Measurements from ENCODE around the gene UQCRH.
"Not testable (repeated sequence)": the region's sequence is repeated elsewhere in the genome, so short reads cannot be mapped to it uniquely, and the experiment has no call there.

UQCRH gene

DNA sequence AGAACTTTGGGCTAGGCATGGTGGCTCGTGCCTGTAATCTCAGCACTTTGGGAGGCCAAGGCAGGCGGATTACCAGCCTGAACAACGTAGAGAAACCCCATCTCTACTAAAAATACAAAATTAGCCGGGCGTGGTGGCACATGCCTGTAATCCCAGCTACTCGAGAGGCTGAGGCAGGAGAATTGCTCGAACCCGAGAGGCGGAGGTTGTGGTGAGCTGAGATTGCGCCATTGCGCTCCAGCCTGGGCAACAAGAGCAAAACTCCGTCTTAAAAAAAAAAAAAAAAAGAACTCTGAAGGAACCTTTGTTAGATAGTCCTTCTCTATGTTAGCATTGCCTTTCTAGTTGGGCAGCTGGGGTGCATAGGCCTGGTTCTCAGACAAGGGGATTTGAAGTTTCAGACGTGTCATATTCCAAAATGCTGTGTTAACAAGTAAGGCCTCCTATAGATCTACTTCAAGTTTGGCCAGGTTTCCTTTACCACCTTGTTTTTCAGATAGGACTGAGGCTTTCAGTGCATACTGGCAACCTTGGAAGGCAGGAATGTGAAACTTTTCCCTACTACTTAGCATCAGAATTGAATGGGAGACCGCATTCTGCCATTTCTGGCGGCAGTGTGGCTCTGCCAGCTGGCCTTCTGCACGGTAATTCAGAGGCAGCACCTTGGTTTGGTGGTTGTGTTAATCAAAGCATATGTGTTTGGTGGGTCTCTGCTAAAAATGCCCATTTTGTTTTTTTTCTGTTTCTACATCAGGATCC is 6.1 kb downstream of the UQCRH start:
- H2BK5ac ChIP-seq (ENCODE audit: low read length): no peak overlapping the region
- peaks cover 9% of the 10 kb centered on the region for H3K36me3 ChIP-seq (ENCODE audit: control insufficient read depth, insufficient read depth, low read length)
- no peak overlapping the region for H3K4me3 ChIP-seq (ENCODE audit: low read length)
- no peak overlapping the region for H3K4me2 ChIP-seq (ENCODE audit: low read length)
- no peak overlapping the region for H3K23ac ChIP-seq (ENCODE audit: low read length)
- no CpG with 5 or more reads among the region's 16 CpGs for WGBS (ENCODE audit: extremely low coverage, insufficient coverage, low lambda C conversion rate)
- no peak overlapping the region for H3K27ac ChIP-seq (ENCODE audit: low read depth, low read length)
- no peak overlapping the region for H4K5ac ChIP-seq (ENCODE audit: low read length)
- H3K4me1 ChIP-seq (ENCODE audit: control insufficient read depth, low read depth, low read length): no peaks in the 10 kb centered on the region
- H2AK5ac ChIP-seq (ENCODE audit: low read length): no peak overlapping the region
- H3K4ac ChIP-seq (ENCODE audit: low read depth, low read length): no peak overlapping the region
- H4K8ac ChIP-seq (ENCODE audit: low read depth, low read length): no peak overlapping the region
- peaks cover 12% of the 10 kb centered on the region for H3K79me1 ChIP-seq (ENCODE audit: low read length)
- DNase-seq: no peak
- H2BK15ac ChIP-seq (replicated peaks; ENCODE audit: low read depth): no peak overlapping the region
- H3K79me2 ChIP-seq (ENCODE audit: control insufficient read depth, insufficient read depth, low read length): peaks cover 46% of the 10 kb centered on the region
- H2BK120ac ChIP-seq (ENCODE audit: low read depth, low read length): no peak overlapping the region
- H3K56ac ChIP-seq (ENCODE audit: low read length): no peak overlapping the region
- no peak overlapping the region for H3K9ac ChIP-seq (ENCODE audit: low read length)
- H3K18ac ChIP-seq (ENCODE audit: low read length): no peak overlapping the region
- H3K27me3 ChIP-seq (ENCODE audit: insufficient read depth, low read length, poor library complexity): no peaks in the 10 kb centered on the region

DNA sequence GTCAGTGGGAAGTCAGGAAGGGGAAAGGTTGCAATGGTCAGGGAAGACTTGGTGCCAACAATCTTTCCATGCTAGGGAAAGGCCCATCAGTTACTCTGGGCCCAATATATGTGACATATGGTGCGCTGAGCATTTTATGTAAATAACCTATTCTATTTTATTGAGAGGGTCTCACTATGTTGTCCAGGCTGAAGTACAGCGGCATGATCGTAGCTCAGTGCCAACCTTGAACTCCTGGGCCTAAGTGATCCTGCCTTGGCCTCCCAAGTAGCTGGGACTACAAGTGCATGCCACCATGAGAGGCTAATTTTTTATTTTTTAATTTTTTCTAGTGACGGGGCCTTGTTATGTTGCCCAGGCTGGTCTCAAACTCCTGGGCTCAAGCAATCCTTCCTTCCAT is 6.8 kb downstream of the UQCRH start:
- Histone ChIP-seq H2BK15ac (replicated peaks; ENCODE audit: low read depth) (no peak overlapping the region), H3K9ac (ENCODE audit: low read length) (no peak overlapping the region), H3K4me2 (ENCODE audit: low read length) (no peak overlapping the region), H2BK120ac (ENCODE audit: low read depth, low read length) (no peak overlapping the region), H3K4me3 (ENCODE audit: low read length) (no peak overlapping the region), H3K56ac (ENCODE audit: low read length) (no peak overlapping the region), H3K4ac (ENCODE audit: low read depth, low read length) (no peak overlapping the region), H3K79me2 (ENCODE audit: control insufficient read depth, insufficient read depth, low read length) (peaks cover 38% of the 10 kb centered on the region), H4K5ac (ENCODE audit: low read length) (no peak overlapping the region), H3K27ac (ENCODE audit: low read depth, low read length) (no peak overlapping the region), H2BK5ac (ENCODE audit: low read length) (no peak overlapping the region), H3K27me3 (ENCODE audit: insufficient read depth, low read length, poor library complexity) (no peaks in the 10 kb centered on the region), H4K8ac (ENCODE audit: low read depth, low read length) (no peak overlapping the region), H2AK5ac (ENCODE audit: low read length) (no peak overlapping the region), H3K23ac (ENCODE audit: low read length) (no peak overlapping the region), H3K4me1 (ENCODE audit: control insufficient read depth, low read depth, low read length) (no peaks in the 10 kb centered on the region), H3K36me3 (ENCODE audit: control insufficient read depth, insufficient read depth, low read length) (peaks cover 10% of the 10 kb centered on the region), H3K18ac (ENCODE audit: low read length) (no peak overlapping the region), H3K79me1 (ENCODE audit: low read length) (peaks cover 12% of the 10 kb centered on the region)
- no CpG with 5 or more reads among the region's 4 CpGs for WGBS (ENCODE audit: extremely low coverage, insufficient coverage, low lambda C conversion rate)
- no peak for DNase-seq

DNA sequence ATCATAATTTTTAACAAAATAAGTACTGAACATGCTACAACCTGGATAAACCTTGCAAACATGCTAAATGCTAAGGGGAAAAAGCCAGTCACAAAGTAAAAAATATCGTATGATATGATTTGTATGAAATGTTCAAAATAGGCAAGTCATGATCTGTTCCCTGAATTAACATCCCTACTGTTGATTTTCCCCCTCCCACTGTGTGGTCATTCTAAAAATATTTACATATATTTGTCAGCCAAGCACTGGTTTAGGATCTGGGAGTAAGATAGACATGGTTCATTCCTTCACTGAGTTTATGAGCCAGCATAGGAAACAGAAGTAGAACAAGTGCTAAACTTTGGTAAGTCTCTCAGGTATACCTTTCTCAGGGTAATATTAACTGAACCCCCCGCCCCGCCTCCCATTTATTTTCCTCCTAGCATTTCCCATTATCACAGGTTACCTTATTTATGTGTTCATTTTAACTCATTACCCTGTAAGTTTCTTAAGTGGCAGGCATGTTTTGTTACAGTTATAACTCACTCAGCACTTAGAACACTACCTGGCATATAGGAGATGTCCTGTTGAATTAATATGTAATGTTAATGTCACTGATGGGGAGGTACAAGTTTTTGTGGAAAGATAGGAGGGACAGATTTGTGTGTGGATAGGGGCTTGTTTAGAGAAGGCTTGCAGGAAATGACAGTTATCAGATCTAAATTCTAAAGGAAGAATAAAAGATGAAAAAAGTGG is 12.3 kb downstream of the UQCRH start:
- peaks cover 4% of the 10 kb centered on the region for H3K36me3 ChIP-seq (ENCODE audit: control insufficient read depth, insufficient read depth, low read length)
- H2AK5ac ChIP-seq (ENCODE audit: low read length): no peak overlapping the region
- no peaks in the 10 kb centered on the region for H3K79me2 ChIP-seq (ENCODE audit: control insufficient read depth, insufficient read depth, low read length)
- no peak overlapping the region for H2BK15ac ChIP-seq (replicated peaks; ENCODE audit: low read depth)
- no CpG with 5 or more reads among the region's 3 CpGs for WGBS (ENCODE audit: extremely low coverage, insufficient coverage, low lambda C conversion rate)
- H2BK5ac ChIP-seq (ENCODE audit: low read length): no peak overlapping the region
- no peak overlapping the region for H3K23ac ChIP-seq (ENCODE audit: low read length)
- no peak overlapping the region for H3K4ac ChIP-seq (ENCODE audit: low read depth, low read length)
- H2BK120ac ChIP-seq (ENCODE audit: low read depth, low read length): no peak overlapping the region
- no peaks in the 10 kb centered on the region for H3K4me1 ChIP-seq (ENCODE audit: control insufficient read depth, low read depth, low read length)
- no peak overlapping the region for H3K4me3 ChIP-seq (ENCODE audit: low read length)
- no peak for DNase-seq
- H3K18ac ChIP-seq (ENCODE audit: low read length): no peak overlapping the region
- H3K4me2 ChIP-seq (ENCODE audit: low read length): no peak overlapping the region
- no peak overlapping the region for H3K56ac ChIP-seq (ENCODE audit: low read length)
- no peak overlapping the region for H4K5ac ChIP-seq (ENCODE audit: low read length)
- H4K8ac ChIP-seq (ENCODE audit: low read depth, low read length): no peak overlapping the region
- H3K27me3 ChIP-seq (ENCODE audit: insufficient read depth, low read length, poor library complexity): no peaks in the 10 kb centered on the region
- H3K27ac ChIP-seq (ENCODE audit: low read depth, low read length): no peak overlapping the region
- no peak overlapping the region for H3K9ac ChIP-seq (ENCODE audit: low read length)
- no peaks in the 10 kb centered on the region for H3K79me1 ChIP-seq (ENCODE audit: low read length)

DNA sequence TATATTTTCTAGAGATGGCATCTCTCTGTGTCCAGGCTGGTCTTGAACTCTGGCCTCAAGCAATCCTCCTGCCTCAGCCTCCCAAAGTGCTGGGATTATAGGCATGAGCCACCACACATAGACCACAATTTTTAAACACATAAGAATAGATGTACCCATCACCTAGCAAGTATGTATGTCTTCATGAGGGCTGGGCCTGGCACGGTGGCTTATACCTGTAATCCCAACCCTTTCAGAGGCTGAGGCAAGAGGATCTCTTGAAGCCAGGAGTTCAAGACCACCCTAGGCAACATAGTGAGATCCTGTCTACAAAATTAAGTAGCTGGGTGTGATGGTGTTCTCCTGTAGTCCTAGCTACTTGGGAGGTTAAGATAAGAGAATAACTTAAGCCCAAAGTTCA is 13.8 kb downstream of the UQCRH start:
- H3K18ac ChIP-seq (ENCODE audit: low read length): no peak overlapping the region
- no peak overlapping the region for H3K4me2 ChIP-seq (ENCODE audit: low read length)
- H3K23ac ChIP-seq (ENCODE audit: low read length): no peak overlapping the region
- H4K5ac ChIP-seq (ENCODE audit: low read length): no peak overlapping the region
- no peak overlapping the region for H2AK5ac ChIP-seq (ENCODE audit: low read length)
- H3K27ac ChIP-seq (ENCODE audit: low read depth, low read length): no peak overlapping the region
- no peak overlapping the region for H4K8ac ChIP-seq (ENCODE audit: low read depth, low read length)
- H3K4me3 ChIP-seq (ENCODE audit: low read length): no peak overlapping the region
- peaks cover 3% of the 10 kb centered on the region for H3K36me3 ChIP-seq (ENCODE audit: control insufficient read depth, insufficient read depth, low read length)
- no peaks in the 10 kb centered on the region for H3K4me1 ChIP-seq (ENCODE audit: control insufficient read depth, low read depth, low read length)
- no CpG with 5 or more reads among the region's 1 CpG for whole genome bisulfite sequencing (ENCODE audit: extremely low coverage, insufficient coverage, low lambda C conversion rate)
- H2BK5ac ChIP-seq (ENCODE audit: low read length): no peak overlapping the region
- H3K9ac ChIP-seq (ENCODE audit: low read length): no peak overlapping the region
- no peak overlapping the region for H2BK120ac ChIP-seq (ENCODE audit: low read depth, low read length)
- no peak for DNase-seq
- no peak overlapping the region for H3K4ac ChIP-seq (ENCODE audit: low read depth, low read length)
- H3K27me3 ChIP-seq (ENCODE audit: insufficient read depth, low read length, poor library complexity): no peaks in the 10 kb centered on the region
- no peaks in the 10 kb centered on the region for H3K79me1 ChIP-seq (ENCODE audit: low read length)
- no peaks in the 10 kb centered on the region for H3K79me2 ChIP-seq (ENCODE audit: control insufficient read depth, insufficient read depth, low read length)
- H2BK15ac ChIP-seq (replicated peaks; ENCODE audit: low read depth): no peak overlapping the region
- no peak overlapping the region for H3K56ac ChIP-seq (ENCODE audit: low read length)

DNA sequence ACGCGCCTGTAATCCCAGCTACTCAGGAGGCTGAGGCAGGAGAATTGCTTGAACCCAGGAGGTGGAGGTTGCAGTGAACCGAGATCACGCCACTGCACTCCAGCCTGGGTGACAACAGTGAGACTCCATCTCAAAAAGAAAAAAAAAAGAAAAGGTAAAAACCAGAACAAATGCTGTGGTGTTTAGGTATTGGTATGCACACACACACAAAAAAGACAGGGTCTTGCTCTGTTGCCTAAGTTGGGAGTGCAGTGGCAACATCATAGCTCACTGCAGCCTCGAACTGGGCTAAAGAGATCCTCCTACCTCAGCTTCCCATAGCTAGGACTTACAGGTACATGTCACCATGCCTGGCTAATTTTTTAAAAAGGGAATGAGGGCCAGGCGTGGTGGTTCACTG is 15.8 kb downstream of the UQCRH start:
- no CpG with 5 or more reads among the region's 6 CpGs for WGBS (ENCODE audit: extremely low coverage, insufficient coverage, low lambda C conversion rate)
- H3K23ac ChIP-seq (ENCODE audit: low read length); H3K4ac ChIP-seq (ENCODE audit: low read depth, low read length): not testable (repeated sequence)

More for the DNA sequence above, 15.8 kb downstream of the UQCRH start:
- DNase-seq; H3K27me3 ChIP-seq (ENCODE audit: insufficient read depth, low read length, poor library complexity); H3K4me2 ChIP-seq (ENCODE audit: low read length); H4K5ac ChIP-seq (ENCODE audit: low read length); H3K79me1 ChIP-seq (ENCODE audit: low read length); H2BK15ac ChIP-seq (replicated peaks; ENCODE audit: low read depth); H2AK5ac ChIP-seq (ENCODE audit: low read length); H3K4me3 ChIP-seq (ENCODE audit: low read length); H2BK5ac ChIP-seq (ENCODE audit: low read length); H3K79me2 ChIP-seq (ENCODE audit: control insufficient read depth, insufficient read depth, low read length); H3K36me3 ChIP-seq (ENCODE audit: control insufficient read depth, insufficient read depth, low read length); H3K4me1 ChIP-seq (ENCODE audit: control insufficient read depth, low read depth, low read length); H2BK120ac ChIP-seq (ENCODE audit: low read depth, low read length); H3K27ac ChIP-seq (ENCODE audit: low read depth, low read length); H4K8ac ChIP-seq (ENCODE audit: low read depth, low read length); H3K9ac ChIP-seq (ENCODE audit: low read length); H3K56ac ChIP-seq (ENCODE audit: low read length); H3K18ac ChIP-seq (ENCODE audit: low read length): not testable (repeated sequence)
